ENCODE measurements around the gene CT45A3. TPM values are rescaled to one million over a fixed set of nuclear protein-coding genes. Genes with fewer than 3 reads are reported as not detected.
"Not testable (repeated sequence)": the region's sequence is repeated elsewhere in the genome, so short reads cannot be mapped to it uniquely, and the experiment has no call there.

The CT45A3 gene
- total and polyA plus RNA-seq, 4 donors: 0.33 TPM; not detected in 3

DNA sequence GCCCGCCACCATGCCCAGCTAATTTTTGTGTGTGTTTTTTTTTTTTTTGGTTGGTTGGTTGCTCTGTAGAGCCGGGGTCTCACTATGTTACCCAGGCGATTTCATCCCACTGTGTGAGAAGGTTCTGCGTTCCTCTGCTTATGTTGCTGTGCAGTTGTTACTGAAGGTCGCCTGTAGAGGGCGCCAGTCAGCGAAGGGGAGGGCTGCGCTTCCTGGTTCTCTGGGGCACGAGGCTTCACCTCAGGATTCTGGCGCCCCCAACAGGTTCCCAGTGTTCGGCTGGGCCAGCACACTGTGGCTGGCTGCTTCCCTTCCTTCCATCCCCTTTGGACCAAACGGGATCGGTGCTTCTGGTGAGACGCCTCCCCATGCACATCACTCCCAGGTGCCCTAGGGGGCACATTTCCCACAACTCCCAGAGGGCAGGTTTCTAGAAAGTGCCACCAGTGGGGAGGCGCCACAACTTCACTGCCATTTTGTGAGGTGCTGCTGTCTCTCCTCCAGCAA lies 54.8 kb downstream of the CT45A3 start, which contains the start of gene CT45A1:
TSS of gene CT45A1 (plus strand) at position 457 of the 507 bp plus-strand sequence. CDS start 5,302 bp downstream, outside the sequence.
- not testable (repeated sequence) for H3K27ac ChIP-seq (ENCODE audit: low read depth, low read length); H3K9me3 ChIP-seq (ENCODE audit: control insufficient read depth, insufficient read depth, low read length); H3K36me3 ChIP-seq (ENCODE audit: control insufficient read depth, insufficient read depth, low read length); DNase-seq (ENCODE audit: low read depth in 4 of 6, low spot score in 6 of 6); H3K27me3 ChIP-seq (ENCODE audit: control insufficient read depth, insufficient read depth, low read length); H3K4me3 ChIP-seq (ENCODE audit: low read depth, low read length); H3K4me1 ChIP-seq (ENCODE audit: control insufficient read depth, insufficient read depth, low read length)
- WGBS (ENCODE audit: insufficient coverage): no CpG with 5 or more reads among the region's 15 CpGs

Small RNA genes lying within 50 kb of the gene (small RNA-seq; reads per million reads assigned to genes)
- not detected for gene AC240442.1 (ENCODE audit: low replicate concordance)

Other genes starting within 250 kb of the CT45A3 start
- 10 to 100 TPM; 19.5 to 20.7 TPM for gene INTS6L, start 247.5 kb downstream of the CT45A3 start, total RNA-seq
- 10 to 100 TPM; 25.0 to 25.1 TPM for gene INTS6L, start 247.5 kb downstream of the CT45A3 start, polyA plus RNA-seq (ENCODE audit: insufficient read length in 2 of 2)
- not detected for gene CT45A1, start 54.6 kb downstream of the CT45A3 start, total RNA-seq
- not detected for gene CT45A1, start 54.6 kb downstream of the CT45A3 start, polyA plus RNA-seq (ENCODE audit: insufficient read length in 2 of 2)
- under 1 TPM in 1 of 2 donors, not detected in 1; 0.89 TPM for gene CT45A5, start 17.3 kb upstream of the CT45A3 start, total RNA-seq
- under 1 TPM in 1 of 2 donors, not detected in 1; 0.38 TPM for gene CT45A5, start 17.3 kb upstream of the CT45A3 start, polyA plus RNA-seq (ENCODE audit: insufficient read length in 2 of 2)
- not detected for gene CT45A6, start 34.6 kb upstream of the CT45A3 start, total RNA-seq
- not detected for gene CT45A6, start 34.6 kb upstream of the CT45A3 start, polyA plus RNA-seq (ENCODE audit: insufficient read length in 2 of 2)
- gene CT45A2, start 51.8 kb upstream of the CT45A3 start, total RNA-seq: not detected
- not detected for gene CT45A2, start 51.8 kb upstream of the CT45A3 start, polyA plus RNA-seq (ENCODE audit: insufficient read length in 2 of 2)
- gene CT45A7, start 69.1 kb upstream of the CT45A3 start, total RNA-seq: not detected
- gene CT45A7, start 69.1 kb upstream of the CT45A3 start, polyA plus RNA-seq (ENCODE audit: insufficient read length in 2 of 2): under 1 TPM in 1 of 2 donors, not detected in 1; 0.33 TPM
- not detected for gene CT45A8, start 86.3 kb upstream of the CT45A3 start, total RNA-seq
- gene CT45A8, start 86.3 kb upstream of the CT45A3 start, polyA plus RNA-seq (ENCODE audit: insufficient read length in 2 of 2): not detected
- not detected for gene CT45A9, start 103.6 kb upstream of the CT45A3 start, total RNA-seq
- gene CT45A9, start 103.6 kb upstream of the CT45A3 start, polyA plus RNA-seq (ENCODE audit: insufficient read length in 2 of 2): not detected
- gene CT45A10, start 125.3 kb upstream of the CT45A3 start, total RNA-seq: not detected
- gene CT45A10, start 125.3 kb upstream of the CT45A3 start, polyA plus RNA-seq (ENCODE audit: insufficient read length in 2 of 2): not detected
- not detected for gene SAGE1, start 125.5 kb upstream of the CT45A3 start, total RNA-seq
- not detected for gene SAGE1, start 125.5 kb upstream of the CT45A3 start, polyA plus RNA-seq (ENCODE audit: insufficient read length in 2 of 2)
- 10 to 100 TPM; 19.3 to 26.3 TPM for gene MMGT1, start 205.8 kb upstream of the CT45A3 start, total RNA-seq
- gene MMGT1, start 205.8 kb upstream of the CT45A3 start, polyA plus RNA-seq (ENCODE audit: insufficient read length in 2 of 2): 10 to 100 TPM; 25.7 to 32.5 TPM
- 100 to 1,000 TPM in 1 of 2 donors, 10 to 100 TPM in 1; 33.3 to 107 TPM for gene SLC9A6, start 217.2 kb upstream of the CT45A3 start, total RNA-seq
- 100 to 1,000 TPM in 1 of 2 donors, 10 to 100 TPM in 1; 83.3 to 102 TPM for gene SLC9A6, start 217.2 kb upstream of the CT45A3 start, polyA plus RNA-seq (ENCODE audit: insufficient read length in 2 of 2)

Data from spinal cord (tissue), 10 donors.